Mesendoderm (in vitro differentiated cells): ENCODE measurements around the gene GLRA3. TPM values are rescaled to one million over a fixed set of nuclear protein-coding genes. Genes with fewer than 3 reads are reported as not detected.
"Not testable (repeated sequence)": the region's sequence is repeated elsewhere in the genome, so short reads cannot be mapped to it uniquely, and the experiment has no call there.

Source experiments
- DNase-seq: peaks from one replicate; pipeline ENCODE4 v3.0.0; 2013
- H2AK5ac ChIP-seq: 2 replicates; pipeline ENCODE4 v1.6.1; 2013; ENCODE audit warnings: low read length, inconsistent platforms
- H2BK120ac ChIP-seq: 2 replicates; pipeline ENCODE4 v1.6.1; 2013; ENCODE audit warnings: low read depth, mild to moderate bottlenecking, low read length, moderate library complexity, mixed read lengths
- H2BK15ac ChIP-seq: replicated peaks from 2 replicates; pipeline ENCODE4 v1.6.1; 2013; ENCODE audit warnings: low read depth, mild to moderate bottlenecking, moderate library complexity
- H2BK5ac ChIP-seq: 2 replicates; pipeline ENCODE4 v1.6.1; 2013; ENCODE audit warnings: low read length, inconsistent platforms
- H3K18ac ChIP-seq: 2 replicates; pipeline ENCODE4 v1.6.1; 2013; ENCODE audit warnings: mild to moderate bottlenecking, low read length, mixed read lengths
- H3K23ac ChIP-seq: one replicate; pipeline ENCODE4 v1.6.1; 2013; ENCODE audit warnings: low read length
- H3K27ac ChIP-seq: 2 replicates; pipeline ENCODE4 v1.5.1; 2013; ENCODE audit warnings: low read depth, mild to moderate bottlenecking, inconsistent platforms, low read length, moderate library complexity
- H3K27me3 ChIP-seq: 2 replicates; pipeline ENCODE4 v1.6.1; 2013; ENCODE audit warnings: low read length, control low read depth, mild to moderate bottlenecking, inconsistent platforms; ENCODE audit not compliant: insufficient read depth, poor library complexity
- H3K36me3 ChIP-seq: 2 replicates; pipeline ENCODE4 v1.6.1; 2013; ENCODE audit warnings: low read length, inconsistent platforms; ENCODE audit not compliant: control insufficient read depth, insufficient read depth
- H3K4ac ChIP-seq: one replicate; pipeline ENCODE4 v1.6.1; 2013; ENCODE audit warnings: low read depth, mild to moderate bottlenecking, low read length, moderate library complexity
- H3K4me1 ChIP-seq: 2 replicates; pipeline ENCODE4 v1.6.1; 2013; ENCODE audit warnings: low read depth, low read length, inconsistent platforms; ENCODE audit not compliant: control insufficient read depth
- H3K4me2 ChIP-seq: 2 replicates; pipeline ENCODE4 v1.6.1; 2013; ENCODE audit warnings: low read length
- H3K4me3 ChIP-seq: 2 replicates; pipeline ENCODE4 v1.5.1; 2013; ENCODE audit warnings: mild to moderate bottlenecking, low read length
- H3K56ac ChIP-seq: one replicate; pipeline ENCODE4 v1.6.1; 2013; ENCODE audit warnings: low read length
- H3K79me1 ChIP-seq: 2 replicates; pipeline ENCODE4 v1.6.1; 2013; ENCODE audit warnings: low read length, inconsistent platforms
- H3K79me2 ChIP-seq: 2 replicates; pipeline ENCODE4 v1.6.1; 2013; ENCODE audit warnings: mild to moderate bottlenecking, low read length; ENCODE audit not compliant: control insufficient read depth, insufficient read depth
- H3K9ac ChIP-seq: 2 replicates; pipeline ENCODE4 v1.6.1; 2013; ENCODE audit warnings: low read length, inconsistent platforms
- H4K5ac ChIP-seq: one replicate; pipeline ENCODE4 v1.6.1; 2013; ENCODE audit warnings: low read length
- H4K8ac ChIP-seq: one replicate; pipeline ENCODE4 v1.6.1; 2013; ENCODE audit warnings: low read depth, mild to moderate bottlenecking, control low read depth, low read length, moderate library complexity
- WGBS: extraction: QIAGEN DNeasy Blood & Tissue Kit; methylation state at CpG from one replicate; pipeline ENCODE4 v1.1.7; 2013; ENCODE audit warnings: low lambda C conversion rate, missing lambda C conversion rate; ENCODE audit not compliant: insufficient coverage; ENCODE audit errors: extremely low coverage; 5-methylcytosine and 5-hydroxymethylcytosine counted together
- polyA plus RNA-seq, 2 experiments: library from polyadenylated mRNA; stranded (reverse); fragments of 200-250 nt; gene quantifications; one replicate each; pipeline ENCODE4 v1.2.3, GENCODE V29; 2013

The GLRA3 gene
- polyA plus RNA-seq (2013, experiment 1 of 2) = 0.48 TPM
- polyA plus RNA-seq (2013, experiment 2 of 2) = 0.45 TPM

GRCh38 chr4:174828845-174829701, at the start of gene GLRA3:
Gene GLRA3 (minus strand): TSS chr4:174829247. CDS start chr4:174828811, 436 bp downstream.
- H3K4ac ChIP-seq = no peak within 1 kb of the TSS
- peak within 1 kb of the TSS; percentile 38 for H3K4me3 ChIP-seq
- no peaks in the 10 kb centered on the region for H3K79me1 ChIP-seq
- no peak within 1 kb of the TSS for H4K5ac ChIP-seq
- no peak within 1 kb of the TSS for H3K18ac ChIP-seq
- H3K4me1 ChIP-seq = peaks cover 2% of the 10 kb centered on the region
- no peak within 1 kb of the TSS for H4K8ac ChIP-seq
- peak within 1 kb of the TSS; percentile 70 for H3K4me2 ChIP-seq
- no peaks in the 10 kb centered on the region for H3K27me3 ChIP-seq
- peak within 1 kb of the TSS; percentile 72 for H3K56ac ChIP-seq
- H3K27ac ChIP-seq = peak within 1 kb of the TSS; percentile 63
- no peak within 1 kb of the TSS for H2BK5ac ChIP-seq
- H3K36me3 ChIP-seq = no peaks in the 10 kb centered on the region
- no peak within 1 kb of the TSS for H2BK120ac ChIP-seq
- H3K9ac ChIP-seq = peak within 1 kb of the TSS; percentile 36
- H2BK15ac ChIP-seq = no peak within 1 kb of the TSS
- peak; percentile 99 for DNase-seq
- H3K23ac ChIP-seq = no peak within 1 kb of the TSS
- no peak within 1 kb of the TSS for H2AK5ac ChIP-seq
- no peaks in the 10 kb centered on the region for H3K79me2 ChIP-seq
- WGBS = no CpG with 5 or more reads among the region's 40 CpGs

- H2BK15ac ChIP-seq = no peak overlapping the region
- H2BK120ac ChIP-seq = no peak overlapping the region
- H3K27me3 ChIP-seq = no peaks in the 10 kb centered on the region
- H4K5ac ChIP-seq = no peak overlapping the region
- DNase-seq = no peak
- no peak overlapping the region for H3K18ac ChIP-seq
- no peak overlapping the region for H2AK5ac ChIP-seq
- WGBS = no CpG with 5 or more reads among the region's 1 CpG
- H3K4me1 ChIP-seq = no peaks in the 10 kb centered on the region
- no peaks in the 10 kb centered on the region for H3K36me3 ChIP-seq
- H2BK5ac ChIP-seq = no peak overlapping the region
- no peak overlapping the region for H3K4me2 ChIP-seq
- no peaks in the 10 kb centered on the region for H3K79me1 ChIP-seq
- no peak overlapping the region for H3K27ac ChIP-seq
- H4K8ac ChIP-seq = no peak overlapping the region
- H3K4ac ChIP-seq = no peak overlapping the region
- H3K56ac ChIP-seq = no peak overlapping the region
- no peak overlapping the region for H3K4me3 ChIP-seq
- no peak overlapping the region for H3K23ac ChIP-seq
- no peaks in the 10 kb centered on the region for H3K79me2 ChIP-seq
- H3K9ac ChIP-seq = no peak overlapping the region
These were observed 45.9 kb upstream of the GLRA3 start for GRCh38 chr4:174874898-174875297.

GRCh38 chr4:174873931-174874330, 44.9 kb upstream of the GLRA3 start:
- no peak overlapping the region for H3K9ac ChIP-seq
- no peak overlapping the region for H2BK5ac ChIP-seq
- H3K27me3 ChIP-seq = no peaks in the 10 kb centered on the region
- H3K27ac ChIP-seq = no peak overlapping the region
- H3K23ac ChIP-seq = no peak overlapping the region
- no peak overlapping the region for H2BK15ac ChIP-seq
- no CpG with 5 or more reads among the region's 1 CpG for WGBS
- H3K79me2 ChIP-seq = no peaks in the 10 kb centered on the region
- no peak overlapping the region for H3K4me2 ChIP-seq
- H2AK5ac ChIP-seq = no peak overlapping the region
- no peak overlapping the region for H4K5ac ChIP-seq
- H3K4ac ChIP-seq = no peak overlapping the region
- no peaks in the 10 kb centered on the region for H3K36me3 ChIP-seq
- no peak overlapping the region for H3K4me3 ChIP-seq
- no peak overlapping the region for H2BK120ac ChIP-seq
- H3K4me1 ChIP-seq = no peaks in the 10 kb centered on the region
- no peak overlapping the region for H3K18ac ChIP-seq
- no peak overlapping the region for H4K8ac ChIP-seq
- no peak overlapping the region for H3K56ac ChIP-seq
- no peaks in the 10 kb centered on the region for H3K79me1 ChIP-seq
- peak; percentile 47 for DNase-seq

GRCh38 chr4:174873146-174873545, 44.1 kb upstream of the GLRA3 start:
- H3K36me3 ChIP-seq, H2BK5ac ChIP-seq, H3K79me1 ChIP-seq, H3K4me1 ChIP-seq, DNase-seq, H3K9ac ChIP-seq, H3K27me3 ChIP-seq, H4K5ac ChIP-seq, H2BK15ac ChIP-seq, H2BK120ac ChIP-seq, H3K56ac ChIP-seq, H3K4me2 ChIP-seq, H3K79me2 ChIP-seq, H2AK5ac ChIP-seq, H3K4ac ChIP-seq, H3K18ac ChIP-seq, H3K4me3 ChIP-seq, H3K23ac ChIP-seq, H4K8ac ChIP-seq, H3K27ac ChIP-seq: not testable (repeated sequence)
- WGBS = no CpG with 5 or more reads among the region's 4 CpGs

GRCh38 chr4:174871407-174871806, 42.4 kb upstream of the GLRA3 start:
- H3K4ac ChIP-seq = no peak overlapping the region
- no peaks in the 10 kb centered on the region for H3K79me2 ChIP-seq
- H4K5ac ChIP-seq = no peak overlapping the region
- H3K4me1 ChIP-seq = no peaks in the 10 kb centered on the region
- H2AK5ac ChIP-seq = no peak overlapping the region
- H2BK5ac ChIP-seq = no peak overlapping the region
- H3K79me1 ChIP-seq = no peaks in the 10 kb centered on the region
- no peak overlapping the region for H2BK15ac ChIP-seq
- H3K23ac ChIP-seq = no peak overlapping the region
- no peaks in the 10 kb centered on the region for H3K36me3 ChIP-seq
- no peak overlapping the region for H4K8ac ChIP-seq
- no peak overlapping the region for H3K56ac ChIP-seq
- no peak overlapping the region for H3K9ac ChIP-seq
- DNase-seq = no peak
- no peak overlapping the region for H3K27ac ChIP-seq
- H3K4me2 ChIP-seq = no peak overlapping the region
- H3K4me3 ChIP-seq = no peak overlapping the region
- no peak overlapping the region for H3K18ac ChIP-seq
- H3K27me3 ChIP-seq = no peaks in the 10 kb centered on the region
- no peak overlapping the region for H2BK120ac ChIP-seq

GRCh38 chr4:174870311-174870710, 41.3 kb upstream of the GLRA3 start:
- Histone ChIP-seq H3K23ac (no peak overlapping the region), H3K4me2 (no peak overlapping the region), H3K4me1 (no peaks in the 10 kb centered on the region), H3K4me3 (no peak overlapping the region), H3K36me3 (no peaks in the 10 kb centered on the region), H3K27ac (no peak overlapping the region), H3K79me1 (no peaks in the 10 kb centered on the region), H2BK15ac (no peak overlapping the region), H3K4ac (no peak overlapping the region), H3K9ac (no peak overlapping the region), H3K79me2 (no peaks in the 10 kb centered on the region), H2BK5ac (no peak overlapping the region), H3K18ac (no peak overlapping the region), H4K5ac (no peak overlapping the region), H2AK5ac (no peak overlapping the region), H2BK120ac (no peak overlapping the region), H4K8ac (no peak overlapping the region), H3K27me3 (no peaks in the 10 kb centered on the region), H3K56ac (no peak overlapping the region)
- no peak for DNase-seq
- no CpG with 5 or more reads among the region's 2 CpGs for WGBS
